Neural progenitor cell (in vitro differentiated cells): Measurements from ENCODE around the gene PTPN14.

ENCODE experiments used
- EZH2 ChIP-seq: fragments of 200-600 bp; sonication (generic); IDR thresholded peaks from 2 replicates; pipeline ENCODE4 v1.6.1; 2017; ENCODE audit warnings: antibody characterized with exemption, mild to moderate bottlenecking, moderate library complexity
- TF ChIP-seq, protein P1 (sequence below): fragments of 200-600 bp; sonication (generic); IDR thresholded peaks from 2 replicates; pipeline ENCODE4 v1.5.1; 2017; ENCODE audit warnings: antibody characterized with exemption, mild to moderate bottlenecking

DNA sequence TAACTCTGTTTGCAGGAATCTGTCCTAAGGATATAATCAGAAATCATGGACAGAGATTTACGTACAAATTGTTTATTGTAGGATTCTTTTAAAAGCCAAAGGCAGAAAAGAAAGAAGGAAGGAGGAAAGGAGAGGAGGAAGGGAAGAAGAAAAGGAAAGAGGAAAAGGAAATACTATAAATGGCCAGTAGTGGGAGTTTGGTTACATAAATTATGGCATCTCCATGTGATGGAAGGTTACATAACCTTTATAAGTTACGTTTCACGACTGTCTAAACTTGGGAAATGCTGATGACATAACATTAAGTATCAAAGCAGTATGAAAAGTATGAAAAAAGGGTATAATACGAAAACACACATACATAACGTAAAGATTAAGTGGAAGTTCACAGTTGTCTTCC, 231.5 kb downstream of the PTPN14 start:
- no peak for TF ChIP-seq EZH2
- TF ChIP-seq, protein P1, sequence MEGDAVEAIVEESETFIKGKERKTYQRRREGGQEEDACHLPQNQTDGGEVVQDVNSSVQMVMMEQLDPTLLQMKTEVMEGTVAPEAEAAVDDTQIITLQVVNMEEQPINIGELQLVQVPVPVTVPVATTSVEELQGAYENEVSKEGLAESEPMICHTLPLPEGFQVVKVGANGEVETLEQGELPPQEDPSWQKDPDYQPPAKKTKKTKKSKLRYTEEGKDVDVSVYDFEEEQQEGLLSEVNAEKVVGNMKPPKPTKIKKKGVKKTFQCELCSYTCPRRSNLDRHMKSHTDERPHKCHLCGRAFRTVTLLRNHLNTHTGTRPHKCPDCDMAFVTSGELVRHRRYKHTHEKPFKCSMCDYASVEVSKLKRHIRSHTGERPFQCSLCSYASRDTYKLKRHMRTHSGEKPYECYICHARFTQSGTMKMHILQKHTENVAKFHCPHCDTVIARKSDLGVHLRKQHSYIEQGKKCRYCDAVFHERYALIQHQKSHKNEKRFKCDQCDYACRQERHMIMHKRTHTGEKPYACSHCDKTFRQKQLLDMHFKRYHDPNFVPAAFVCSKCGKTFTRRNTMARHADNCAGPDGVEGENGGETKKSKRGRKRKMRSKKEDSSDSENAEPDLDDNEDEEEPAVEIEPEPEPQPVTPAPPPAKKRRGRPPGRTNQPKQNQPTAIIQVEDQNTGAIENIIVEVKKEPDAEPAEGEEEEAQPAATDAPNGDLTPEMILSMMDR, result peak; percentile 22
